HepG2 (cell line): ENCODE data around the gene CDCA4. TPM values are rescaled to one million over a fixed set of nuclear protein-coding genes. Genes with fewer than 3 reads are reported as not detected.

Source experiments
- ATAC-seq: fragments of 200-7000 bp; cut with Tn5 transposase; 3 replicates; pipeline ENCODE4 v1.9.1; 2020; ENCODE audit warnings: mild to moderate bottlenecking, moderate library complexity
- BruUV-seq: library from RNA; stranded (reverse); fragments of 400-500 nt; replicated peaks from 2 replicates; lab custom pipeline; 2021; lab: Mats Ljungman, UMichigan
- CTCF ChIA-PET: fragments of 300-600 bp; formaldehyde crosslinking; extraction: SDS; loops from one replicate; lab custom pipeline; 2021; ENCODE audit warnings: low total read pairs, inconsistent platforms, low intra/inter-chr PET ratio; lab: Yijun Ruan, JAX
- POLR2A ChIA-PET: fragments of 350-600 bp; sonication (Branson Sonifier 250); formaldehyde crosslinking; loops from one replicate; lab custom pipeline; 2020; ENCODE audit warnings: antibody characterized with exemption, inconsistent platforms; lab: Yijun Ruan, JAX
- DNase-seq: peaks from one replicate; pipeline ENCODE4 v3.0.0-alpha.2; 2015; ENCODE audit warnings: low spot score
- FAIRE-seq: peaks from 3 replicates; lab custom pipeline; 2011; peaks lifted over from hg19 to GRCh38; lab: Jason Lieb, UNC
- H2AFZ ChIP-seq: one replicate; pipeline ENCODE4 v1.6.1; 2011; ENCODE audit warnings: low read length, inconsistent platforms
- H3K27ac ChIP-seq: fragments of 300-600 bp; 3 replicates; pipeline ENCODE4 v1.8.0; 2011; ENCODE audit warnings: mixed run types, mild to moderate bottlenecking, mixed read lengths, low read length, inconsistent platforms; ENCODE audit not compliant: insufficient read depth; ENCODE audit errors: extremely low read length
- H3K27me3 ChIP-seq, 2 experiments: fragments of 200-600 bp in 1 of 2; 2 replicates in 1 of 2; 3 replicates in 1 of 2; pipeline versions ENCODE4 v1.6.0 to v1.8.0; 2011; ENCODE audit warnings: low read length in 2 of 2, mild to moderate bottlenecking in 2 of 2, moderate library complexity in 2 of 2, inconsistent platforms in 1 of 2; ENCODE audit not compliant: insufficient read depth in 2 of 2, control insufficient read depth in 1 of 2
- H3K36me3 ChIP-seq, 2 experiments: fragments of 200-600 bp in 1 of 2; replicated peaks in 1 of 2; 2 replicates in 1 of 2; 3 replicates in 1 of 2; pipeline versions ENCODE4 v1.5.1 to v1.8.0; 2011; ENCODE audit warnings: low read length in 2 of 2, inconsistent platforms in 1 of 2; ENCODE audit not compliant: insufficient read depth in 2 of 2, control insufficient read depth in 1 of 2
- H3K4me1 ChIP-seq: 2 replicates; pipeline ENCODE4 v1.5.1; 2012; ENCODE audit warnings: low read length, inconsistent platforms; ENCODE audit not compliant: insufficient read depth
- H3K4me2 ChIP-seq: 2 replicates; pipeline ENCODE4 v1.6.0; 2011; ENCODE audit warnings: low read depth, low read length, inconsistent platforms
- H3K4me3 ChIP-seq, 3 experiments: fragments of 200-600 bp in 1 of 3; sonication (generic), shearing (Covaris generic) in 1 of 3; replicated peaks in 1 of 3; 2 replicates each; pipeline ENCODE4 v1.5.1; 2011 to 2016; ENCODE audit warnings: low read length in 3 of 3, inconsistent platforms in 2 of 3, low read depth in 2 of 3, mild to moderate bottlenecking in 2 of 3, control low read depth in 1 of 3, mixed read lengths in 1 of 3; ENCODE audit not compliant: insufficient read depth in 1 of 3
- H3K79me2 ChIP-seq: one replicate; pipeline ENCODE4 v1.6.1; 2011; ENCODE audit warnings: low read length, inconsistent platforms; ENCODE audit not compliant: insufficient read depth
- H3K9ac ChIP-seq: 2 replicates; pipeline ENCODE4 v1.6.0; 2011; ENCODE audit warnings: mild to moderate bottlenecking, low read depth, low read length, inconsistent platforms; ENCODE audit not compliant: insufficient read depth
- H3K9me3 ChIP-seq: 2 replicates; pipeline ENCODE4 v1.5.1; 2012; ENCODE audit warnings: mild to moderate bottlenecking, low read length
- H4K20me1 ChIP-seq: 2 replicates; pipeline ENCODE4 v1.6.0; 2011; ENCODE audit warnings: inconsistent platforms, mild to moderate bottlenecking, low read length, moderate library complexity; ENCODE audit not compliant: insufficient read depth
- CEBPB ChIP-seq: IDR thresholded peaks from 2 replicates; pipeline ENCODE4 v1.6.1; 2011; ENCODE audit warnings: low read depth, low read length, improper control_type of control experiment, borderline replicate concordance
- DZIP1 ChIP-seq: sonication (generic); formaldehyde crosslinking; IDR thresholded peaks from 2 replicates; pipeline ENCODE4 v1.5.0; 2020; ENCODE audit warnings: mild to moderate bottlenecking, missing genetic modification reagents
- NR0B2 ChIP-seq: sonication (generic); formaldehyde crosslinking; IDR thresholded peaks from 2 replicates; pipeline ENCODE4 v1.4.0; 2020; ENCODE audit warnings: mild to moderate bottlenecking, missing genetic modification reagents
- ZNF337 ChIP-seq: sonication (generic); formaldehyde crosslinking; IDR thresholded peaks from 2 replicates; pipeline ENCODE4 v1.5.1; 2020; ENCODE audit warnings: missing genetic modification reagents, low read depth, mild to moderate bottlenecking, borderline replicate concordance
- ZNF768 ChIP-seq: sonication (generic); formaldehyde crosslinking; IDR thresholded peaks from 2 replicates; pipeline ENCODE4 v1.4.0; 2020; ENCODE audit warnings: missing genetic modification reagents
- WGBS: methylation state at CpG from one replicate; pipeline ENCODE4 v1.1.6; 2017; ENCODE audit warnings: low lambda C conversion rate; 5-methylcytosine and 5-hydroxymethylcytosine counted together
- in situ Hi-C: cut with HindIII; loops from 2 replicates; pipeline ENCODE4 v1.10.0; 2017; ENCODE audit warnings: low pct_unique_long_range_greater_than_20kb; ENCODE audit not compliant: extremely low pct_ligation_motif_present
- intact Hi-C: fragments of 100-400 bp; cut with micrococcal nuclease; formaldehyde crosslinking; loops from one replicate; pipeline ENCODE4 v1.10.0; 2022; ENCODE audit not compliant: unreplicated experiment
- polyA plus RNA-seq, 8 experiments: library from polyadenylated mRNA; depleted of rRNA in 3 of 8; stranded (reverse) in 7 of 8; unstranded in 1 of 8; fragments of >200 nt; fragmentation: Illumina TruSeq in 4 of 8; extraction: Trizol in 4 of 8; gene quantifications; 2 replicates each; pipeline versions ENCODE4 v1.2.1 to v1.2.3, GENCODE V29; 2011 to 2016; ENCODE audit warnings: low read depth in 4 of 8, missing spikeins in 1 of 8, mixed read lengths in 1 of 8; ENCODE audit not compliant: insufficient read depth in 1 of 8
- total RNA-seq, 5 experiments: library from RNA; depleted of rRNA; stranded (reverse); fragments of >200 nt; fragmentation: Illumina TruSeq; extraction: Trizol; gene quantifications; 2 replicates each; pipeline ENCODE4 v1.2.3, GENCODE V29; 2016; ENCODE audit warnings: low read depth in 1 of 5

The CDCA4 gene
- total and polyA plus RNA-seq, 2 of the 13 experiments (the other 11 are each of a cell fraction or from before 2014, with no cell fraction given) = 19.7 to 43.1 TPM

GRCh38 chr14:104965561-104966231, 55.2 kb downstream of the CDCA4 start:
- BruUV-seq = no TSS peak
- TF ChIP-seq ZNF337 (CRISPR knock-in tag) = no peak
- peak; percentile 86 for TF ChIP-seq ZNF768 (CRISPR knock-in tag)
- TF ChIP-seq DZIP1 = no peak
- TF ChIP-seq CEBPB = no peak
- TF ChIP-seq NR0B2 (CRISPR knock-in tag) = no peak
- Histone ChIP-seq H2AFZ (no peak overlapping the region), H4K20me1 (no peaks in the 10 kb centered on the region), H3K27ac (no peak overlapping the region), H3K36me3 (no peaks in the 10 kb centered on the region), H3K4me1 (peaks cover 17% of the 10 kb centered on the region; the same call in 1 of the 2 replicates), H3K27me3 (peaks cover 12 to 68% of the 10 kb centered on the region in 2 experiments), H3K4me2 (no peak overlapping the region), H3K9me3 (no peaks in the 10 kb centered on the region), H3K4me3 (no peak overlapping the region), H3K9ac (no peak overlapping the region), H3K79me2 (no peaks in the 10 kb centered on the region)
- ChIA-PET CTCF (no interaction called here), POLR2A (no interaction called here)
- ATAC-seq (no peak), FAIRE-seq (no peak), DNase-seq (no peak)
- in situ Hi-C loops (no loop called here), intact Hi-C loops (no loop called here)
- 17% methylated on average over 6 of the region's 13 CpGs for WGBS
